H1 (cell line): ENCODE results near the gene SPECC1. TPM values are rescaled to one million over a fixed set of nuclear protein-coding genes. Genes with fewer than 3 reads are reported as not detected.

Experiments used
- ASH2L ChIP-seq: fragments of 200-600, 300-600 bp; sonication (generic); IDR thresholded peaks from one replicate; pipeline ENCODE4 v1.7.1; 2017; ENCODE audit warnings: low read length
- BACH1 ChIP-seq: IDR thresholded peaks from 2 replicates; pipeline ENCODE4 v1.6.1; 2012; ENCODE audit warnings: low read length, improper control_type of control experiment
- CBX5 ChIP-seq: fragments of 300-800, 300-1000 bp; sonication (generic); IDR thresholded peaks from 2 replicates; pipeline ENCODE4 v1.7.1; 2016; ENCODE audit warnings: antibody characterized with exemption, low read length, low read depth
- EP300 ChIP-seq, 2 experiments: IDR thresholded peaks; 1 replicate in 1 of 2; 2 replicates in 1 of 2; pipeline ENCODE4 v1.6.1; 2011 to 2012; ENCODE audit warnings: low read depth in 2 of 2, low read length in 2 of 2, mild to moderate bottlenecking in 2 of 2, borderline replicate concordance in 1 of 2, inconsistent platforms in 1 of 2, moderate library complexity in 1 of 2
- EZH2 ChIP-seq: fragments of 200-600 bp; sonication (generic); IDR thresholded peaks from 2 replicates; pipeline ENCODE4 v1.7.1; 2012; ENCODE audit warnings: low read depth, mild to moderate bottlenecking, moderate library complexity, low read length, inconsistent platforms; ENCODE audit not compliant: severe bottlenecking
- NRF1 ChIP-seq: IDR thresholded peaks from 2 replicates; pipeline ENCODE4 v1.6.1; 2011; ENCODE audit warnings: mild to moderate bottlenecking, low read depth, low read length, improper control_type of control experiment
- RAD21 ChIP-seq, 2 experiments: IDR thresholded peaks in 1 of 2; conservative IDR thresholded peaks in 1 of 2; 2 replicates each; pipeline ENCODE4 v1.6.1; 2011; ENCODE audit warnings: low read depth in 2 of 2, low read length in 2 of 2, improper control_type of control experiment in 1 of 2, inconsistent platforms in 1 of 2, mild to moderate bottlenecking in 1 of 2, moderate library complexity in 1 of 2
- SIX5 ChIP-seq: IDR thresholded peaks from 2 replicates; pipeline ENCODE4 v1.6.1; 2011; ENCODE audit warnings: mild to moderate bottlenecking, low read depth, low read length
- TAF7 ChIP-seq: optimal IDR thresholded peaks from 2 replicates; pipeline ENCODE3; 2011; ENCODE audit warnings: low read depth, mild to moderate bottlenecking, inconsistent platforms, low read length, moderate library complexity, borderline replicate concordance
- TBP ChIP-seq: IDR thresholded peaks from 2 replicates; pipeline ENCODE4 v1.6.1; 2011; ENCODE audit warnings: low read depth, low read length, improper control_type of control experiment
- polyA plus RNA-seq, 7 experiments: library from polyadenylated mRNA; depleted of rRNA in 3 of 7; stranded (reverse) in 5 of 7; unstranded in 2 of 7; fragments of >200 nt in 5 of 7; fragments of 200-250 nt in 2 of 7; gene quantifications; 1 replicate in 5 of 7; 2 replicates in 1 of 7; 4 replicates in 1 of 7; pipeline versions ENCODE4 v1.2.1 to v1.2.3, GENCODE V29; 2011 to 2013; ENCODE audit warnings: missing spikeins in 2 of 7, mixed read lengths in 2 of 7
- total RNA-seq: library from RNA; stranded (reverse); fragmentation: NEBNext Ultra II Directional; extraction: Animal tissue kit (Norgen Biotek cat#: 25700); gene quantifications from 2 replicates; pipeline ENCODE4 v1.2.1, GENCODE V29; 2021

Gene SPECC1
- total and polyA plus RNA-seq, 2 of the 8 experiments (the other 6 are each of a cell fraction or from before 2014, with no cell fraction given) = 35.8 to 87.9 TPM

DNA sequence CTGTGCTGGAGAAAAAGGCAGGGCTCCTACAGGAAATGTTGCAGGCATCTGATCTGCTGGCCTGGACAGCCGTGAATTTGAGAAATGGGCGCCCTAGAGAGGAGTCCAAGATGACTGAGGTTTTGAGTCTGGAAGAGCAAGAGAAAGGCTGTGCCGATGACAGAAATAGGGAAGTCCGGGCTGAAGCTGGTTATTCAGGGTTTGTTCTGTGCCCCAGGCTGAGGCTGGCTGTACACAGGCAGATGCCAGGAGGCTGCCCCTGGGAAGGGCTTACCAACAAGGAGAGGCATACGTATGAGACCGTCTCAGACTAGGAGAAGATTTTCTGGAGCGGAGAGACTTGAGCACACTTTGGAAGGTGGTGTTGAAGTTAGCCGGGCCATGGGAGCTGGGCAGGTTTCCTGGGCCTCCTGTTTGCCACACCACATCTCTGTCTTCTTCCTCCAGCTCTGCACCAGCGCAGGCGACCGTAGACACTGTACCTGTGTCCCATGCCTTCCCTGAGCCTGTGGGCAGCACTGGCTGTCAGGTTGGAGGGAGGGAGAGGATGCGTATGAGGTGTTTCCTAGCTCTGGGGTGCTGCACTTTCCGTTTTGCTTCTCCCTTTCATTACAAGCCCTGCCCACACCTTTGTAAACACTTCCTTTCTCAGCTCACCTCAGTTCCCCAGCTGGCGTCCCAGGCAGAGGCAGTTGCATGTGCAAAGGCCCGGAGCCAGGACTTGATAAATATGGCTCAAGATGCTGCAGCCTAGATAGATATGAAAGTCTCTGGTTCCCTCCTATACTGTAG lies 80.8 kb downstream of the SPECC1 start (continued):
- TF ChIP-seq TBP (no peak), BACH1 (no peak), EZH2 (no peak), TAF7 (no peak), EP300 (IDR thresholded peaks at IDR 0.05; ENCODE audit: borderline replicate concordance in 1 of 2, low read depth in 2 of 2, low read length in 2 of 2) (no peak), RAD21 (IDR thresholded peaks at IDR 0.05 in 1 of 2, conservative IDR thresholded peaks at IDR 0.05 in 1 of 2; ENCODE audit: low read depth in 2 of 2, low read length in 2 of 2) (no peak), CBX5 (no peak), NRF1 (no peak), ASH2L (no peak), SIX5 (no peak)
